Measurements from ENCODE around the gene ACACB. TPM values are rescaled to one million over a fixed set of nuclear protein-coding genes. Genes with fewer than 3 reads are reported as not detected.

The ACACB gene
- total and polyA plus RNA-seq, 2 donors (not counting 3 experiments of a cell fraction or from before 2014, with no cell fraction given), result 1.3 to 5.7 TPM

- Histone ChIP-seq H3K9ac (replicated peaks; ENCODE audit: extremely low read depth, insufficient read depth, low read length) (no peak overlapping the region), H3K4me2 (ENCODE audit: insufficient read depth, low read length) (no peak overlapping the region), H3K4me3 (replicated peaks in 1 of 3; ENCODE audit: insufficient read depth in 1 of 3, low read depth in 1 of 3, low read length in 3 of 3) (no peak overlapping the region), H2AFZ (ENCODE audit: low read depth, low read length) (no peak overlapping the region), H3K36me3 (ENCODE audit: control insufficient read depth in 2 of 2, extremely low read depth in 1 of 2, insufficient read depth in 2 of 2, low read length in 2 of 2) (no peaks in the 10 kb centered on the region), H3K27ac (ENCODE audit: insufficient read depth, low read depth, low read length) (no peak overlapping the region), H3K9me3 (replicated peaks; ENCODE audit: control insufficient read depth, insufficient read depth, low read length) (no peaks in the 10 kb centered on the region), H3K9me1 (replicated peaks; ENCODE audit: control insufficient read depth, extremely low read depth, insufficient read depth, low read length) (no peaks in the 10 kb centered on the region), H4K20me1 (replicated peaks; ENCODE audit: control insufficient read depth, extremely low read depth, insufficient read depth, low read length) (no peaks in the 10 kb centered on the region), H3K27me3 (ENCODE audit: control insufficient read depth in 2 of 2, insufficient read depth in 2 of 2, low read length in 2 of 2) (peaks cover 0 to 4% of the 10 kb centered on the region in 2 experiments), H3K4me1 (ENCODE audit: control insufficient read depth, extremely low read depth, insufficient read depth, low read length) (no peaks in the 10 kb centered on the region), H3K79me2 (ENCODE audit: control insufficient read depth, insufficient read depth, low read length) (no peaks in the 10 kb centered on the region)
- ChIA-PET CTCF (no interaction called here), POLR2A (no interaction called here)
- BruUV-seq (replicated peaks), result no TSS peak
- TF ChIP-seq POLR2AphosphoS5 (IDR thresholded peaks at IDR 0.05; ENCODE audit: insufficient read depth, low read depth, low read length) (no peak), MAX (IDR thresholded peaks at IDR 0.05; ENCODE audit: insufficient read depth, insufficient read length) (no peak), FOS (IDR thresholded peaks at IDR 0.05; ENCODE audit: borderline replicate concordance, insufficient read depth, low read length) (no peak), EZH2 (IDR thresholded peaks at IDR 0.05; ENCODE audit: borderline replicate concordance, low read depth, low read length, severe bottlenecking) (no peak), POLR2A (IDR thresholded peaks at IDR 0.05; ENCODE audit: low read depth, low read length) (no peak), MYC (IDR thresholded peaks at IDR 0.05; ENCODE audit: low read depth, low read length) (no peak), GATA2 (IDR thresholded peaks at IDR 0.05; ENCODE audit: insufficient read depth, insufficient read length, low read depth, low read length) (no peak), JUN (IDR thresholded peaks at IDR 0.05; ENCODE audit: borderline replicate concordance, insufficient read depth, insufficient read length, low read depth) (no peak)
- TF ChIP-seq, protein P1, sequence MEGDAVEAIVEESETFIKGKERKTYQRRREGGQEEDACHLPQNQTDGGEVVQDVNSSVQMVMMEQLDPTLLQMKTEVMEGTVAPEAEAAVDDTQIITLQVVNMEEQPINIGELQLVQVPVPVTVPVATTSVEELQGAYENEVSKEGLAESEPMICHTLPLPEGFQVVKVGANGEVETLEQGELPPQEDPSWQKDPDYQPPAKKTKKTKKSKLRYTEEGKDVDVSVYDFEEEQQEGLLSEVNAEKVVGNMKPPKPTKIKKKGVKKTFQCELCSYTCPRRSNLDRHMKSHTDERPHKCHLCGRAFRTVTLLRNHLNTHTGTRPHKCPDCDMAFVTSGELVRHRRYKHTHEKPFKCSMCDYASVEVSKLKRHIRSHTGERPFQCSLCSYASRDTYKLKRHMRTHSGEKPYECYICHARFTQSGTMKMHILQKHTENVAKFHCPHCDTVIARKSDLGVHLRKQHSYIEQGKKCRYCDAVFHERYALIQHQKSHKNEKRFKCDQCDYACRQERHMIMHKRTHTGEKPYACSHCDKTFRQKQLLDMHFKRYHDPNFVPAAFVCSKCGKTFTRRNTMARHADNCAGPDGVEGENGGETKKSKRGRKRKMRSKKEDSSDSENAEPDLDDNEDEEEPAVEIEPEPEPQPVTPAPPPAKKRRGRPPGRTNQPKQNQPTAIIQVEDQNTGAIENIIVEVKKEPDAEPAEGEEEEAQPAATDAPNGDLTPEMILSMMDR (IDR thresholded peaks at IDR 0.05; ENCODE audit: extremely low read depth in 1 of 2, insufficient read depth in 1 of 2, low read depth in 1 of 2, low read length in 2 of 2), result no peak
- dilution Hi-C loops (cut with MboI; ENCODE audit: extremely low pct_ligation_motif_present, low sequenced_read_pairs), result no loop called here
- intact Hi-C loops (cut with micrococcal nuclease), result no loop called here
- no peak for DNase-seq (ENCODE audit: low read depth, low spot score)
- FAIRE-seq, result no peak
These were observed 180.0 kb downstream of the ACACB start for GRCh38 chr12:109296431-109296830.

Data from endothelial cell of umbilical vein (primary cell).